ENCODE data around the gene SULT2B1.
"Not testable (repeated sequence)": the region's sequence is repeated elsewhere in the genome, so short reads cannot be mapped to it uniquely, and the experiment has no call there.

SULT2B1 gene

GRCh38 chr19:48529156-48529555 lies 22.8 kb upstream of the SULT2B1 start:
- DNase-seq (ENCODE audit: low spot score): no peak

GRCh38 chr19:48530066-48530720 lies 21.8 kb upstream of the SULT2B1 start:
- DNase-seq (ENCODE audit: low spot score): no peak

GRCh38 chr19:48530770-48531169 lies 21.2 kb upstream of the SULT2B1 start:
- DNase-seq (ENCODE audit: low spot score): no peak

GRCh38 chr19:48533770-48534169 lies 18.2 kb upstream of the SULT2B1 start:
- DNase-seq (ENCODE audit: low spot score): no peak

- DNase-seq (ENCODE audit: low spot score): no peak
Measured at GRCh38 chr19:48537541-48537940, 14.4 kb upstream of the SULT2B1 start.

GRCh38 chr19:48538057-48538456 lies 13.9 kb upstream of the SULT2B1 start:
- not testable (repeated sequence) for DNase-seq (ENCODE audit: low spot score)

- DNase-seq (ENCODE audit: low spot score): no peak
Measured at GRCh38 chr19:48539503-48540096, 12.4 kb upstream of the SULT2B1 start.

- DNase-seq (ENCODE audit: low spot score): no peak
Measured at GRCh38 chr19:48540110-48540509, 11.9 kb upstream of the SULT2B1 start.

GRCh38 chr19:48541813-48542212 lies 10.2 kb upstream of the SULT2B1 start:
- no peak for DNase-seq (ENCODE audit: low spot score)

GRCh38 chr19:48543121-48543710 lies 8.8 kb upstream of the SULT2B1 start:
- DNase-seq (ENCODE audit: low spot score): peak; percentile 47

GRCh38 chr19:48544856-48545750 lies 6.9 kb upstream of the SULT2B1 start:
- DNase-seq (ENCODE audit: low spot score): no peak

- no peak for DNase-seq (ENCODE audit: low spot score)
Measured at GRCh38 chr19:48547722-48548121, 4.2 kb upstream of the SULT2B1 start.

GRCh38 chr19:48548253-48548911 lies 3.6 kb upstream of the SULT2B1 start:
- no peak for DNase-seq (ENCODE audit: low spot score)

GRCh38 chr19:48549380-48549779 lies 2.6 kb upstream of the SULT2B1 start:
- no peak for DNase-seq (ENCODE audit: low spot score)

GRCh38 chr19:48552406-48553322 lies 692 bp downstream of the SULT2B1 start:
- DNase-seq (ENCODE audit: low spot score): no peak

- DNase-seq (ENCODE audit: low spot score): peak; percentile 67
Measured at GRCh38 chr19:48553676-48554384, 1.9 kb downstream of the SULT2B1 start.

GRCh38 chr19:48554385-48555091 lies 2.6 kb downstream of the SULT2B1 start:
- no peak for DNase-seq (ENCODE audit: low spot score)

GRCh38 chr19:48556163-48556562 lies 4.2 kb downstream of the SULT2B1 start:
- peak; percentile 76 for DNase-seq (ENCODE audit: low spot score)

GRCh38 chr19:48556825-48557224 lies 4.9 kb downstream of the SULT2B1 start:
- DNase-seq (ENCODE audit: low spot score): no peak
